ENCODE data around the gene HK3. TPM values are rescaled to one million over a fixed set of nuclear protein-coding genes. Genes with fewer than 3 reads are reported as not detected.

HK3 gene
- polyA plus RNA-seq, 1 donor (not counting 4 experiments of a cell fraction or from before 2014, with no cell fraction given), result not detected

DNA sequence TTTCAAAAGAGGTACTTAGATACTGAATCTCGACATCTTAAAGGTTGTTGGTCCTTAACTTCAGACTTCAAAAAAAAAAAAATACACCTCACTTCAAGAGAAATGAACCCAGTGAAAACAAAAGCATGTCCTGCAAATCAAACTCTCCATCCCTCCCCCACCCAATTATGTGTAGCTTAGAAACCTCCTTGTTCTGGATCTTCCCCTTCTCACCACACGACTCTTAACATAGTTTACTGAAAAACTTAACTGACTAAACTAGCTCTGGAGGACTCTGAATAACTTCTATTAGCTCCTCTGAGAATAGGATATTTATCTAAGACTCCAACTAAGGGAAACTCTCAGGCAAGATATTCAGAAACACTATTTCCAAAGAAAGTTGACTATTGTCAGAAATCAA lies 48.7 kb upstream of the HK3 start:
- no peak for FAIRE-seq
- Histone ChIP-seq H3K9me3 (ENCODE audit: control insufficient read depth, low read depth, low read length) (no peaks in the 10 kb centered on the region), H3K27ac (ENCODE audit: control insufficient read depth, insufficient read depth, low read length) (no peak overlapping the region), H3K4me2 (ENCODE audit: control insufficient read depth, extremely low read depth, insufficient read depth, low read depth, low read length) (no peak overlapping the region), H3K9me1 (ENCODE audit: control insufficient read depth, extremely low read depth, insufficient read depth, low read length) (no peaks in the 10 kb centered on the region), H2AFZ (ENCODE audit: control insufficient read depth, low read length) (no peak overlapping the region), H3K9ac (ENCODE audit: control insufficient read depth, extremely low read depth, insufficient read depth, low read length) (no peak overlapping the region), H3K79me2 (ENCODE audit: control insufficient read depth, insufficient read depth, low read length) (no peaks in the 10 kb centered on the region), H3K27me3 (ENCODE audit: control insufficient read depth, extremely low read depth, insufficient read depth, low read length) (no peaks in the 10 kb centered on the region), H3K4me1 (ENCODE audit: control insufficient read depth, extremely low read depth, insufficient read depth, low read length) (no peaks in the 10 kb centered on the region), H3K36me3 (ENCODE audit: control insufficient read depth in 2 of 2, extremely low read depth in 1 of 2, insufficient read depth in 2 of 2, low read length in 2 of 2) (peaks cover 14 to 16% of the 10 kb centered on the region in 2 experiments), H3K4me3 (ENCODE audit: control insufficient read depth in 2 of 3, extremely low read depth in 1 of 3, insufficient read depth in 2 of 3, low read depth in 1 of 3, low read length in 3 of 3) (no peak overlapping the region), H4K20me1 (ENCODE audit: control insufficient read depth, extremely low read depth, insufficient read depth, low read length) (no peaks in the 10 kb centered on the region)
- no peak for DNase-seq (ENCODE audit: low read depth, low spot score)
- dilution Hi-C loops (cut with MboI; ENCODE audit: extremely low pct_ligation_motif_present, low sequenced_read_pairs), result no loop called here
- no peak for TF ChIP-seq EZH2 (IDR thresholded peaks at IDR 0.05; ENCODE audit: low read length)
- TF ChIP-seq, protein P1, sequence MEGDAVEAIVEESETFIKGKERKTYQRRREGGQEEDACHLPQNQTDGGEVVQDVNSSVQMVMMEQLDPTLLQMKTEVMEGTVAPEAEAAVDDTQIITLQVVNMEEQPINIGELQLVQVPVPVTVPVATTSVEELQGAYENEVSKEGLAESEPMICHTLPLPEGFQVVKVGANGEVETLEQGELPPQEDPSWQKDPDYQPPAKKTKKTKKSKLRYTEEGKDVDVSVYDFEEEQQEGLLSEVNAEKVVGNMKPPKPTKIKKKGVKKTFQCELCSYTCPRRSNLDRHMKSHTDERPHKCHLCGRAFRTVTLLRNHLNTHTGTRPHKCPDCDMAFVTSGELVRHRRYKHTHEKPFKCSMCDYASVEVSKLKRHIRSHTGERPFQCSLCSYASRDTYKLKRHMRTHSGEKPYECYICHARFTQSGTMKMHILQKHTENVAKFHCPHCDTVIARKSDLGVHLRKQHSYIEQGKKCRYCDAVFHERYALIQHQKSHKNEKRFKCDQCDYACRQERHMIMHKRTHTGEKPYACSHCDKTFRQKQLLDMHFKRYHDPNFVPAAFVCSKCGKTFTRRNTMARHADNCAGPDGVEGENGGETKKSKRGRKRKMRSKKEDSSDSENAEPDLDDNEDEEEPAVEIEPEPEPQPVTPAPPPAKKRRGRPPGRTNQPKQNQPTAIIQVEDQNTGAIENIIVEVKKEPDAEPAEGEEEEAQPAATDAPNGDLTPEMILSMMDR (optimal IDR thresholded peaks at IDR 0.05 in 1 of 3, IDR thresholded peaks at IDR 0.05 in 1 of 3, conservative IDR thresholded peaks at IDR 0.05 in 1 of 3; ENCODE audit: extremely low read depth in 1 of 3, insufficient read depth in 2 of 3, low read length in 3 of 3), result no peak

DNA sequence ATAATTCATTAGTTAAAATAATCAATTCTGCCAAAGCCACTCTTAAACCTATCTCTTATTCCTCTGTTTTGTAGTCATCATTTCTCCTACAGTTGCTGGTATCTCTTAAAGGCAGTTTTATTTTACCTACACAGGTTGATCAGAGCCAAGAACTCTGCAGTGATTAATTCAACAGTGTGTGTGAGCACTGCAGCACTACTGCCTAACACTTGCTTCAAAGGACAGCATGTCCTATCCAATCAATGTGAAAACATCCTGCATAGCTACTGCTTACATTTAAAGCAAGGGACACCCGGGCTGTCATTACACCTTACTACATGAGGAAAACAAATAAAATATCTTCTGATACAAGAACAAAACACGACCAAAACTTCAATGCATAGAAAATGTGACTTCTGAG lies 45.1 kb upstream of the HK3 start:
- Histone ChIP-seq H3K36me3 (ENCODE audit: control insufficient read depth in 2 of 2, extremely low read depth in 1 of 2, insufficient read depth in 2 of 2, low read length in 2 of 2) (peaks cover 10 to 11% of the 10 kb centered on the region in 2 experiments), H3K79me2 (ENCODE audit: control insufficient read depth, insufficient read depth, low read length) (no peaks in the 10 kb centered on the region), H3K27me3 (ENCODE audit: control insufficient read depth, extremely low read depth, insufficient read depth, low read length) (no peaks in the 10 kb centered on the region), H3K27ac (ENCODE audit: control insufficient read depth, insufficient read depth, low read length) (no peak overlapping the region), H3K4me3 (ENCODE audit: control insufficient read depth in 2 of 3, extremely low read depth in 1 of 3, insufficient read depth in 2 of 3, low read depth in 1 of 3, low read length in 3 of 3) (no peak overlapping the region), H3K4me1 (ENCODE audit: control insufficient read depth, extremely low read depth, insufficient read depth, low read length) (no peaks in the 10 kb centered on the region), H4K20me1 (ENCODE audit: control insufficient read depth, extremely low read depth, insufficient read depth, low read length) (no peaks in the 10 kb centered on the region), H3K9me3 (ENCODE audit: control insufficient read depth, low read depth, low read length) (no peaks in the 10 kb centered on the region), H3K9me1 (ENCODE audit: control insufficient read depth, extremely low read depth, insufficient read depth, low read length) (no peaks in the 10 kb centered on the region), H3K9ac (ENCODE audit: control insufficient read depth, extremely low read depth, insufficient read depth, low read length) (no peak overlapping the region), H3K4me2 (ENCODE audit: control insufficient read depth, extremely low read depth, insufficient read depth, low read depth, low read length) (no peak overlapping the region), H2AFZ (ENCODE audit: control insufficient read depth, low read length) (no peak overlapping the region)
- FAIRE-seq, result no peak
- dilution Hi-C loops (cut with MboI; ENCODE audit: extremely low pct_ligation_motif_present, low sequenced_read_pairs), result no loop called here
- no peak for DNase-seq (ENCODE audit: low read depth, low spot score)
- TF ChIP-seq, protein P1 (optimal IDR thresholded peaks at IDR 0.05 in 1 of 3, IDR thresholded peaks at IDR 0.05 in 1 of 3, conservative IDR thresholded peaks at IDR 0.05 in 1 of 3; ENCODE audit: extremely low read depth in 1 of 3, insufficient read depth in 2 of 3, low read length in 3 of 3), result no peak
- TF ChIP-seq EZH2 (IDR thresholded peaks at IDR 0.05; ENCODE audit: low read length), result no peak

Data from keratinocyte (primary cell).